T-helper 1 cell treated with Interleukin-12 subunit alpha and Interleukin-12 subunit beta and Interleukin-4 antibody, amounts not matched to agents 30 ng/mL and 1 ng/mL, for 36 hours (primary cell): Measurements from ENCODE around the gene RFFL. TPM values are rescaled to one million over a fixed set of nuclear protein-coding genes. Genes with fewer than 3 reads are reported as not detected.
"Not testable (repeated sequence)": the region's sequence is repeated elsewhere in the genome, so short reads cannot be mapped to it uniquely, and the experiment has no call there.

Experiments used
- intact Hi-C: fragments of 100-400 bp; cut with micrococcal nuclease; formaldehyde crosslinking; loops from one replicate; pipeline ENCODE4 v1.15.1; 2024
- total RNA-seq: library from RNA; stranded (reverse); gene quantifications from 2 replicates; pipeline ENCODE4 v1.2.3, GENCODE V29; 2022

The RFFL gene, protein sequence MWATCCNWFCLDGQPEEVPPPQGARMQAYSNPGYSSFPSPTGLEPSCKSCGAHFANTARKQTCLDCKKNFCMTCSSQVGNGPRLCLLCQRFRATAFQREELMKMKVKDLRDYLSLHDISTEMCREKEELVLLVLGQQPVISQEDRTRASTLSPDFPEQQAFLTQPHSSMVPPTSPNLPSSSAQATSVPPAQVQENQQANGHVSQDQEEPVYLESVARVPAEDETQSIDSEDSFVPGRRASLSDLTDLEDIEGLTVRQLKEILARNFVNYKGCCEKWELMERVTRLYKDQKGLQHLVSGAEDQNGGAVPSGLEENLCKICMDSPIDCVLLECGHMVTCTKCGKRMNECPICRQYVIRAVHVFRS
- total RNA-seq: 77.9 and 80.2 TPM in 2 replicates

DNA sequence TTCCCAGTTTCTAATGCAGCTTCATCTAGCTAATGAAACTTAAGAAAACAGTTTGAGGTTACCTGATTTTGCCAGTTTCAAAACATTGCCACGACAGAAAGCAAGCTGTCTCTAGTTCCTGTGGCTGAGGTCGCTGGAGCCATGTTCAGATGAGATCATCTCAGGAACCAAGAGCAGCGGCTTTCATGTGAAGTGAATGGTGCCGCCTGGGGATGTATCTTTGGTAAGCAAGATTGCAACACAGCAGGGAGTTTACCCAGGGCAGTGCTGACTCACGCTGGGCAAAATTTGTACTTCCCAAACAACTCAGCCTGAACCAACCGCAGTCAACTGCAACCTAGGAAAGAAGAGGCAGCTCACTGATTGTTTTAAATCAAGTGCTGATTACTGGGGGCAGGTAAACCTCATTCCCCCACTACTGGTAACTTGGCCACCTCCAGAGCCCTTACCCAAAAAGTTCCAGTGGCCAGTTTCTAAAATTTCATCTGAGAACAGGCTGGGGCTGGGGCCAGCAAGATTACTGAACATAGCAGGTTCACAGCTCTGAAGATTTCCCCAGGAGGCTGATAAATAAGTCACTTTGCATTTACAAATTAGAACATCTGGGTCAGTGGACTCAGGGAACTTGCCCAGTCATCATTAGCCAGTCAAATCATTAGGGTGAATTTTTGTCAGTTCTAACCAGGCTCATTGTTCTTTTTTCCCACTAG, at the start of gene RFFL:
Gene RFFL, minus strand, starts transcription at position 194 of the 710 bp plus-strand sequence. CDS start 37,154 bp downstream, outside the sequence.
- intact Hi-C loops: loop anchor here (1.0 to 5.0 kb wide), 11 partner anchors 10 to 523 kb away; partner anchors contain the start of genes AP2B1, RAD51D and SLFN12L

DNA sequence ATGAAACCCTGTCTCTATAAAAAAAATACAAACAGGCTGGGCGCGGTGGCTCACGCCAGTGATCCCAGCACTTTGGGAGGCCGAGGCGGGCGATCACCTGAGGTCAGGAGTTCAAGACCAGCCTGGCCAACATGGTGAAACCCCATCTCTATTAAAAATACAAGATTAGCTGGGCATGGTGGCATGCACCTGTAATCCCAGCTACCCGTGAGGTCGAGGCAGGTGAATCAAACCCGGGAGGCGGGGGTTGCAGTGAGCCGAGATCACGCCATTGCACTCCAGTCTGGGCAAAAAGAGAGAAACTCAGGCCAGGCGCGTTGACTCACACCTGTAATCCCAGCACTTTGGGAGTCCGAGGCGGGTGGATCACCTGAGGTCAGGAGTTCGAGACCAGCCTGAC, 47.3 kb upstream of the RFFL start:
- intact Hi-C loops: not testable (repeated sequence)

DNA sequence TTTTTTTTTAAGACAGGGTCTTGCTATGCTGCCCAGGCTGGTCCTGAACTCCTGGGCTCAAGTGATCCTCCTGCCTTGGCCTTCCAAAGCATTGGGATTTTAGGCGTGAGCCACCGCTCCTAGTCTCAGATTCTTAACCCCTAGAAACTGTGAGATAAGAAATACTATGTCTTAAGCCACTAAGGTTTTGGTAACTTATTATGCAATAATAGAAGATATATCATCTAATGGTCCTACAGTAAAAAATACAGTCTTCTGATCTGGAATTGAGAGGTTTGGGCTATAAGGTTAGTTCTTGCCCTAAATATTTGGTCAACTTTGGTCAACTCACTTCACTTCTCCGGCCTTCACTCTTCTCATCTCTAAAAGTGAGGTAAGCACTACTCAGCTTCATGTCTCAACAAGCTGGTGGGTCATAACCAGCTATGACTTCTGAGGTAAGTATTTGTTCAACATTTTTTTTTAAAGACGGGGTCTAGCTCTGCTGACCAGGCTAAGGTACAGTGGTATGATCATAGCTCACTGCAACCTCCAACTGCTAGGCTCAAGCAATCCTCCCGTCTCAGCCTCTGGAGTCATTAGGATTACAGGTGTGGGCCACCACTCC, 41.4 kb upstream of the RFFL start:
- intact Hi-C loops: no loop called here

DNA sequence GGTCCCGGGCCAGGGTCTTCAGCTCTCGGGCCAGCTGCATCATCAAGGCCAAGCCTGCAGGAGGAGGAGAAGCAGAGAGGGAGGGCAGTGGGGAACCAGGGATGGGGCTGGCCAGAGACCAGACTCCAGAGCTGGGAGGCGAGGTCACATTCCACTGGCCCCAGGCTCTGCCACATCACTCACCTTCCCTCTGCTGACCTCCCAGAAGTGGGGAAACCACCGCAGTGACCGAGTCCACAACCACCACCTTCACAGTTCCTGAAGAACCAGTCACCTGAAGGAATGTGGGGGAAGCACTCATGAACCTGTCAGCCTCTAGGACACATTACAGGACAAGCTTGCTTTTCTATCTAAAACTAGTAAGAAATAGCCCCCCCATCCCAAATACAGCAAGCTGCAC, 39.8 kb upstream of the RFFL start:
- intact Hi-C loops: no loop called here

DNA sequence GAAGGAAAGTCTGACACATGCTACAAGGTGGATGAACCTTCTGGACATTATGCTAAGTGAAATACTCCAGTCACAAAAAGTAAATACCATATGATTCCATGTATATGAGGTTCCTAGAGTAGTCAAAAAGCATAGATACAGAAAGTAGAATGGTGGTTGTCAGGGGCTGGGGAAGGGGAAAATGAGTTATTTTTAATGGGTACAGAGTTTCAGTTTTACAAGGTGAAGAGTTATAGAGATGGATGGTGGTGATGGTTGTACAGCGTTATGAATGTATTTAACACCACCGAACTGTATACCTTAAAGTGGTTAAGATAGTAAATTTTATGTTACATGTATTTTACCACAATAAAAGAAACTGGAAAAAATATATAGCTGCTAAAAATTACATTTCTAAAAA, 38.2 kb upstream of the RFFL start:
- intact Hi-C loops: no loop called here

DNA sequence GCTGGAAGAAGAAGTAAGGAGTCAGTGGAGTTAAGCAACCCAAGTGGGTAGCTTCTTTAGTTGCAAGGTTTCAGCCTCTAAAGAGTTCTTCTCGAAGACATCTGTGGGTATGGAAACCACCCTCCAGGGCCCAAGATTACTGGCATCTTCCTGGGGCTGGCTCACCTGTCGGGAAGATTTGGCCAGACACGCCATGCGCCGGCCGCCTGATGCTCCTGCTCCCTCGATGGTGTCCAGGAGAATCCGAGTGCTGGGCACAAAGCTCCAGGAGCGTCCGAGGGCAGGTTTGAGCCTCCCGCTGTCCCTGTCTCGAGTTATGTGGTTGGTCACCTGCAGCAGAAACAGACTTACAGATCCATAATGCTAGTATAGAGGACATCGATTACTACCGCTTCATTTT, 37.5 kb upstream of the RFFL start:
- intact Hi-C loops: no loop called here

DNA sequence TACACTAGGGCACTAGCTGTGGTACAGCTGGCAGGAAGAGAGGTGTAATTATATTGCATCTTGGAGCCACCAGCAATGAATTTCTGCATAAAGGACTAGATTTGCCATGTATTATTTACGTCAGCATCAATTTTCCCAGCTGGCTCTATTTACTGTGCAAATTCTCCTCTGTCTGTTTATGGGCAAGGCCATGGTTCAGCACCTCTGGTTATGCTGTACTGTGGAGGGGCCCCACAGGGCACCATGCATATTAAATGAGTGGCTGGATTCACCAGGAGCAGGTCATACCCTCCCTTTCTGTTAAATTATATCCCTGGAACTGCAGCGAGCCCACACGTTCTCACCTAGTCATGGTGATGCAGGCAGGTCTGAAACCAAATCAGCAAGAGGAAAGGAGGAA, 36.4 kb upstream of the RFFL start:
- intact Hi-C loops: no loop called here

DNA sequence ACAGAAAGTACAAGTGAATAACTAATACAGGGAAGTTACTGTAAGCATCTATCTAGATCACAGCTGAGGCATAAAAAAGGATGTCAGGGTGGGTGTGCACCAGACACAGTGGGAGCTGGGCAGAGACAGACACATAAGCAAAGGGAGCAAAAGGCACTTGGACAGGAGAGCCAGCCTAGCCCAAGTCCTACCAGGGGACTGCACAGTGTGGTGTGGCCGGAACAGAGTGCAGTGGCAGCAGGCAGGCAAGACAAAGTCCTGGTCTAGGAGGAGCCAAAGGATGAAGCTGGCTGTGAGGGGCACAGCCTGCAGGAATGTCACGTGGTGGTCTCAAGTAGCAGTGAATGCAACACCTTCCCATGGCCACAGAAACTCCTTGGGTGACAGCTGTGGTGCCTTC, 34.3 kb upstream of the RFFL start:
- intact Hi-C loops: no loop called here

DNA sequence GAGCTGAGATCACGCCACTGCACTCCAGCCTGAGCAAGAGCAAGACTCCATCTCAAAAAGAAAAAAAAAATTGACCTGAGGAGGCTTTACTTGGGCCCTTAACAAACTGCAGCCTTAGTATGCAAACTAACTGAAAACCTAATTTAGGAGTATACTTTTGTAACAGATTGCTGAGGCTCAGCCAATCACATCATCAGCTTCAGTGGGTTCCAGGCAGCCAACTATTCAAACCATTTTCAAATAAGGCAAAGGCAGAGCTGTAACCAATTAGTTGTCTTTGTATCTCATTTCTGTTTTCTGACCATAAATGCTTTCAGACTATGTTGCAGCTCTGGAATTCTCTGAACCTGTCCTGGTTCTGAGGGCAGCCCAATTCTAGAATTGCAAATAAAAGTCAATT, 32.2 kb upstream of the RFFL start:
- intact Hi-C loops: no loop called here

DNA sequence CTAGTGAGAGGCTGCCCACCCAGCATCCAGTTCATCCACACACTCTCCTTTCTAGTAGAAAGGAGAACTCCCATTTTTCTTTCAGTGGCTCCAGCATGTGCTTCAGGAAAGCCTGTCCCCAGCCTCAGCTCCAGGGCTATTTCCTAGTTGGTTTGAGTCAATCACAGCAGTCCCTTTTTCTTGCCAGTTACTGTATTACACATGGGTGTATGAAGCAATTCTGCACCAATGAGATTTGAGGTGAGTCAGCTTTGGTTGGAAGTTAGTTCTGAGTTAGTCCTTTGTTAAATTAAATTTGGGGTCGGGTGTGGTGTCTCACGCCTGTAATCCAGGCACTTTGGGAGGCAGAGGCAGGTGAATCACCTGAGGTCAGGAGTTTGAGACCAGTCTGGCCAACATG, 31.4 kb upstream of the RFFL start:
- intact Hi-C loops: no loop called here

DNA sequence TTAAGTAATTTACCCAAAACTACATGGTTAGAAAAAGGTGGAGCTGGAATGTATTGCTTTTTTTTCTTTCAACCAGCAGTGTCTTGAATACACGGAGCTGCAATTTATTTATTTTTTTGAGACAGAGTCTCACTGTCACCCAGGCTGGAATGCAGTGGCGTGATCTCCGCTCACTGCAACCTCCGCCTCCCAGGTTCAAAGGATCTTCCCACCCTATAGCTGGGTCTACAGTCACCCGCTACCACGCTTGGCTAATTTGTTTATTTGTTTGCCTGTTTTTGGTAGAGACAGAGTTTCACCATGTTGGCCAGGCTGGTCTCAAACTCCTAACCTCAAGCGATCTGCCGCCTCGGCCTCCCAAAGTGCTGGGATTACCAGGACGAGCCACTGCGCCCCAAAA, 27.2 kb upstream of the RFFL start:
- intact Hi-C loops: not testable (repeated sequence)

DNA sequence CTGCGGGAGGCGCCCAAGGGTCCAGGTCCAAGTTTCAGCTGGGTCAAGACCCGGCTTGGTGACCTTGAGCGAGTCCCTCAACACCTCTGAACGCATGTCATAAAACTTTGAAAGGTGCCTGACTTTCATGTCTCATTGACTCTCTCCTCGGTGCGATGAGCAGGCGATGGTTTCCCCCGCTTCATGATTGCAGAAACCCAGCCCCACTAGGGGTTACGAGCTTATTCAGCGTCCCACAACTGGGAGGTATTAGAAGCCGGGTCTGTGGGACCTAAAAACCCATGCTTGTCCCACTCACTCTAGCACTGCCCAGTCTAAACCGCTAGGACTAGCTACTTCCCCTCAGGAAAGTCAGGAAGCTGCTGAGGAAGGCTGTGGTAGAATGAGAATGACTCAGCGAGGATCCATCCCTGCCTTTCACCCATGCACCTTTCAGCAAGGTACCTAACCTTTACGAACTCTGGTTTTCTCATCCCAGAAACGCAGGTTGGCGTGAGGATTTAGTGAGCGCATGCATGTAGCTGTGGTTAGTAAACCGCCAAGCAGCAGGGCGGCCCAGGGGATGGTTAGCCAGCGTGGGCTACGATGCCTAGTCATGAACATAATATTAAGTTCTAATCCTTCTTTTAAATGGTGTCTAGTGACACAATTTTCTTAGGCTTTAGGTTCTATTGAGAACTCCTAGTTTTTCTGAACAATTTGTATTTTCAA, 26.2 kb upstream of the RFFL start:
- intact Hi-C loops: loop anchor here (1.0 to 2.0 kb wide), 9 partner anchors 30 to 720 kb away; partner anchors contain the start of genes AP2B1, CCT6B, RAD51D and TAF15

DNA sequence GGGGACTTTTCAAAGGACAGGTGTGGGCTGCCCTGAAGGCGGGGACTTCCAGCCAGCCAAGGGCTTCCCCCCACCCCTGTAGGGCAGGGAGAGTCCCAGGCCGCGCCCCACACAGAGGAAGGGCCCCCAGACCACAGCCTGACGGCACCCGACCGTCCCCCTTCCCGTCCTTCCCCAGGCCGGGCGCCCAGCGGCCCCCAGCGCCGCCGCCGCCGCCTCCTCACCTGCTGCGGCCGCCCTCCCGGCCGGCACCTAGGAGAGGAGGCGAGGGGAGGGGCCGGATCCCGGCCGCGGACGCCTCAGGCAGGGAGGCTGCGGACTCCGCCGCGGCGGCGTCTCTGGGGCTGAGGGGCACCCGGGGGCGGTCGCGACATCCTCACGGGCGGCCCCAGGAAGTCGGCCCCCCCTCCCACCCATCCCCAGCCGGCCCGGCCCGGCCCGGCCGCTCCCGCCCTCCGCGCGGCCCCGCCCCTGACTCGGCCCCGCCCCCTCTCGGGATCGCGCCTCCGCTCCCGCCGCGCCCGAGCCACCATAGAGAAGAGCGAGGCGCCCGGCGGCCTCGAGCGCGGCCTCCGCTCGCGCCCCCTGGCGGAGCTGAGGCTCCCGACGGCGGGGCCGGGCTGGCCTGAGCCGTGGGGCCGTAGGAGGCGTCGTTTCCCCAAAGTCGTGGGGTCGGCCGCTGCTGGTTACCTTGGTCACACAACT, 25.5 kb upstream of the RFFL start:
- intact Hi-C loops: loop anchor here (1.0 to 2.0 kb wide), 13 partner anchors 9 to 720 kb away; partner anchors contain the start of genes AP2B1, CCT6B, RAD51D and RFFL

DNA sequence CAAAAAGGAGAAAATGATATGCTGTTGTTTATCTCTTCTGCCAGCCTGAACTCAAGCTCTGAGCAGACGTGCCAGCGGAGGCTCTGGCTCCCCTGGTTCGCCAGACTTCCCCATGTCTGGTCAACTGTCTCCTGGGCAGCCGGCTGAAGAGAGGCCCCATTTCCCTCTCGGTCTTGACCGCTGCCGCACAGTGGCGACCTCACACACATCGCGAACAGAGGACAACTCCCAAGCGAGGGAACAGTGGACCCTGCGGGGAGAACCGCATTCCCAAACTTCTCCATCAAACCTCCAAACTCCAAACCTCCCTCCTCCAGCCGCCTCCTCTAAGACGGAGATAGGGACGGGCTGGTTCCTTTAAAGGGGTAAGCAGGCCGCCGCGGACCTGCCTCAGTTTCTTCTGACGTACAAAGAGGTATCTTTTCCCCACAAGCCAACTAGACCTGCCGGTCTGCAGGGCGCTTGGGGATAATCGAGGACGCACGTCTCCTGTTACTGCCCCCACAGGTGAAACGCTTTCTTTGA, 24.9 kb upstream of the RFFL start:
- intact Hi-C loops: loop anchor here (1.0 to 2.0 kb wide), 5 partner anchors 8 to 498 kb away; partner anchors contain the start of genes AP2B1, RFFL and SLFN13

DNA sequence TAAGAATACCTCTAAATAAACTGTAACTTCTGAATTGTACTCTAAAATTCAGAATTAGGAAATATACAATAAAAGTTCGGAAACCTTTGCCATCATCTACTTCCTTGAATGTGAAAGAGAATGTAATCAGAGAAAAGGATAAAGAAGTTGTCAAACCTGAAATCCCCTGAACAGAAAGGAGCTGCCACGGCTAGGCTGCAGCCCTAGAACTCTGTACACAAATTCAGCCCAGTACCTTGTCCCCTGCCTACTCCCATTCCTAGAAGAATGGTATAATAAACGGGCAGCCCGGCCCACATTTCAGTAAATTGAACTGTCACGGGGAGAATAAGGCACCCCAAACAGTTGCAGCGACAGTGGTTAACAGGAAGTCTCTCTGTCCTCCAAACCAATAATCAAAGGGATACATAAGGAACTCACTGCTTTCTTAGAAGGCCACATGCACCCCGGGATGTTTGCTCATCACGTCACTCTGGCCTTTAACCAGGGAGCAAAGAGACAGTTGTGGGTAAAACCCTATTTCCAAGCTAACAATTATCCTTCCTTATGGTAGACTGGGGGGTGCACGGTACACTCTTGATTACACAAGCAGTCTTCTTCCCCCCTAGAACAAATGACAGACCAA, 24.3 kb upstream of the RFFL start:
- intact Hi-C loops: loop anchor here (1.0 to 2.0 kb wide), 5 partner anchors 8 to 499 kb away; partner anchors contain the start of genes AP2B1, RFFL and SLFN13

DNA sequence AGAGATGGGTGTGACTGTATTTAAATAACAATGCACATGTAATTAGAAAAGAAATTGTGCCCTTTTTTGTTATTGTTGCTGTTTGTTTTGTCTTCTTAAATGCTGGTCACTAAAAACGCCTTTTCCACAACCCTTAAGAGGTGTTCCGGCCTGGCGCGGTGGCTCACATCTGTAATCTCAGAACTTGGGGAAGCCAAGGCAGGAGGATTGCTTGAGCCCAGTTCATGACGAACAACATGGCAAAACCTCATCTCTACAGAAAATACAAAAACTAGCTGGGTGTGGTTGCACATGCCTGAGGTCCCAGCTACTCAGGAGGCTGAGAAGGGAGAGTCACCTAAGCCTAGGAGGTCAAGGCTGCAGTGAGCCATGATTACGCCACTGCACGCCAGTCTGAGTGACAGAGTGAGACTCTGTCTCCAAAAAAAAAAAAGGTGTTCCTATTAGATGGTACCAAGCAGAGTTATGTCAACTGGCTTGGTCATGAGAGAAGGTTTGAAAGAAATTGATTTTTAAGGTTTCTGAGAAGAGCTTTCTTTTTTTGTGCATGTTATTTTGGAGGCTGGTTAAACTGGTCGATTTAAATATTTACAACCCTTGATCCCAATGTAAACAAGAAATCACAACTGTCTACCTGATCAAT, 23.5 kb upstream of the RFFL start:
- intact Hi-C loops: no loop called here

DNA sequence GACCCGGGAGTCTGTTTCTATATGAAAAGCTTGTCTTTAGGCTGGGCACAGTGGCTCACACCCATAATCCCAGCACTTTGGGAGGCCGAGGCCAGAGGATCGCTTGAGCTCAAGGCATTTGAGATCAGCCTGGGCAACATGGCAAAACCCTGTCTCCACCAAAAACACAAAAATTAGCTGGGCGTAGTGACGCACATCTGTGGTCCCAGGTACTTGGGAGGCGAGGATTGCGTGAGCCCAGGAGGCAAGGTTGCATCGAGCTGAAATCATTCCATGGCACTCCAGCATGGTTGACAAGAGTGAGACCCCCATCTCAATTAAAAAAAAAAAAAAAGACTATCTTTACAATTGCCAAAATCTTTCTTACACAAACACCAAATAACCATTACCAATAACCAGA, 22.7 kb upstream of the RFFL start:
- intact Hi-C loops: no loop called here

DNA sequence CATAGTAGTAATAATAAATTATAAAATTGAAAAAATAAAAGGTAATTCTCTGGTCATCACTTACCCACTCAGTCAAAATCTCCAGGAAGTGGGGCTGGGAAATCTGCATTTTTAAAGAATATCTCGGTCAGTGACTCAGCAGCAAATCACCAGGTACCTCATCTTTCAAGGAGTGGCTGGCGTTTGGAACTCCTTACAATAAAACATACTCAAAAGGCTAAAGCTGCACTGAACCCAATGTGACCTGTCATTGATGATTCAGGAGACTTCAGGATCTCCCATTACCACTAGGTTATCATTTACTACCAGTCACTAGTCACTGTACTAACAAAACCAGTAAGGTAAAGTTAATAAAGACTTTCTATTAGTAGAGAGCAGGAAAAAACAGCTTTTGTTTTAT, 21.5 kb upstream of the RFFL start:
- intact Hi-C loops: no loop called here

DNA sequence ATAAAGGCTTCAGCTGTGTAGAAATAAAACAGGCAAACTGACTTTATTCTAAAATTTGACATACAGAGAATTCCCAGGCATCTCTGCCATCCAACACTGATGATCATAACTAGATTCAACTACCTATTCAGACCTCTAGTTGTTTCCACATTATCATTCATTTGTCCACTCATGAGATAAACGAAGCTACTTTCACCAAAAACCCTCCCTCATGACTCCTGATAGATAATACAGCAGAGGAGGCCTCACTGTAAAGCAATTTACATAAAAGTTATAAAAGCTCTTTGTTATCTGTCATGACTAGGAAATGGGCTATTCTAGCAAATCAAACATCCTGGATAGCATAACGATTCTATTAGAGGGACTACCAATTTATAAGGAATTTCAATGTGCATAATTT, 19.6 kb upstream of the RFFL start:
- intact Hi-C loops: no loop called here
